ENCODE data around the gene RAET1L. TPM values are rescaled to one million over a fixed set of nuclear protein-coding genes. Genes with fewer than 3 reads are reported as not detected.
"Not testable (repeated sequence)": the region's sequence is repeated elsewhere in the genome, so short reads cannot be mapped to it uniquely, and the experiment has no call there.

The RAET1L gene
- total RNA-seq, 1 donor, result not detected

DNA sequence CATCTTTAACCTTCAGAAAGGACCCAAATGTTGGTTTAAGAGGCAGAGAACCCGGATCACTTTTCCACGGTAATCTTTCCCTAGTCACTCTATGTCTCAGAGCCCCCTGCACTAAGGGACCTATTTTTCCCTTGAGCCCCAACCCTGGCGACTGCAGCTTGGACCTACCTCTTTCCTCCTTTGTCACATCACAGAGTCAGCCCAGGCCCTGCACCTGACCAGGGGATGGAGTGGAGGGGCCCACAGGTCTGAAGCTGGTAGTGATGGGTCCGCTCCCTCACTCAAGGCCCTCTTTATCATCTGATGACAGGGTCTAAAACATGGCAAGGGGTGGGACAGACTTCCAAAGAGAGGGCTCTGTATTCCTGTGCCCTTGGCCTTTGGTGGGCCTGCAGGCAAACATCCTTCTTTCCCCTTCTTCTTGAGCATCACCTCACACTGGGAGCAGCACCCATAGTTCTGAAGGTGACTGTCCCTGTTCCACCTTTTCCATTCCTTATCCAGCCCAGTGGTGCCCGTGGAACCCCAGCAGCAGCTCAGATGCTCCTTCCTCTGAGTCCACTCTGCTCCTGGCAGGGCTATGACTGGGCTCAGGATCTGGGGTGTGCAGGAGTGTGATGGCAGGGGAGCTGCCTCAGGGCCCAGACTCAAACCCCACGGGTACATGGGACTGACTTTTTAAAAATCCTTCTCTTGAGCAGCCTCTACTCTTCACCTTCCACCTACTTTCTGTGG lies 6.3 kb downstream of the RAET1L start:
- no peak for DNase-seq (ENCODE audit: low read depth in 2 of 3, low spot score in 2 of 3)

DNA sequence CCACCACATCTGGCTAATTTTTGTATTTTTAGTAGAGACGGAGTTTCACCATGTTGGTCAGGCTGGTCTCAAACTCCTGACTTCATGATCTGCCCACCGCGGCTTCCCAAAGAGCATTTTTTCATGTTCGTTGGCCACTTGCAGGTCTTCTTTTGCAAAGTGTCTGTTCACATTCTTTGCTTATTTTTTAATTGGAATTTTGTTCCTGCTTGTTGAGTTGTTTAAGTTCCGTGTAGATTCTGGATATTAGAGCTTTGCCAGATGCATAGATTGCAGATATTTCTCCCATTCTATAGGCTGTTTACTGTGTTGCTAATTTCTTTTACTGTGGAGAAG lies 8.2 kb downstream of the RAET1L start:
- DNase-seq (ENCODE audit: low read depth in 2 of 3, low spot score in 2 of 3), result not testable (repeated sequence)

DNA sequence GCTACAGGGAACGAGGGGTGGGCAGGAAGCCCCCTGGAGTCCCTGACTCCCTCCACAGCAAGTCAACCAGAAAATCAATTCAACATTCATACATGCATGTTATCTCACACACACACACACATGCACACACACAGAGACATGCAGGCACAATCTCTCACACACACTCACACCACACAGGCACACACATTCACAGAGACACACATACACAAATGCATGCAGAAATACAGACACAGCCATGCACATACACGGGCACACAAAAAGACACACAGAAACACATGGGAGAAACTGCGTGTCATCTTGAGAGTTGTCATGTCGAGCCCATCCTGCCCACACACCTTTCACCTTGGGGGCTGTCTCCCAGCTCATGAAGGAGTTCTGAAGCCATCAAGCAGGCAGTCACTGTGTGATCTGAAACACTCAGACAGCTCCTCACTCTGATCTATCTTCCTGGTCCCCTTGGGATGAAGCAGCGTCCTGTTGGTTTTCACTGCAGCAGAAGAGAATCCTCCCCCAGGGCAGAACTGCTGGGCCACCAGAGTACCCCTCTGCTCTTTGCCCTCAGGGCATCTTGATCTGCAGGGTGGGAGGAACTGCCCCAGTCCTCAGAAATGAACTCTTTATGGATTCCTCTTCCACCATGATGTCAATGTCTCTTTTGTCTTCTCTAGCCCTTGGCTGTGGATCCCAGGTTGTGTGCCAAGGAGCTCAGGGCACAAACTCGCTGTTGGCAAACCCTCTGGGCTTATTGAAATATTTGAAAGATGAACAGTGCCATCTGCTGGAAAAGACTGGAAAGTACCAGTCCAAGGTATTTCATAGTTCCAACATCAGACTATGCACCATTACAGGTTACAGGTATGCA lies 8.8 kb downstream of the RAET1L start:
- peak; percentile 46 to 86 (median 63) for DNase-seq (ENCODE audit: low read depth in 2 of 3, low spot score in 2 of 3)

DNA sequence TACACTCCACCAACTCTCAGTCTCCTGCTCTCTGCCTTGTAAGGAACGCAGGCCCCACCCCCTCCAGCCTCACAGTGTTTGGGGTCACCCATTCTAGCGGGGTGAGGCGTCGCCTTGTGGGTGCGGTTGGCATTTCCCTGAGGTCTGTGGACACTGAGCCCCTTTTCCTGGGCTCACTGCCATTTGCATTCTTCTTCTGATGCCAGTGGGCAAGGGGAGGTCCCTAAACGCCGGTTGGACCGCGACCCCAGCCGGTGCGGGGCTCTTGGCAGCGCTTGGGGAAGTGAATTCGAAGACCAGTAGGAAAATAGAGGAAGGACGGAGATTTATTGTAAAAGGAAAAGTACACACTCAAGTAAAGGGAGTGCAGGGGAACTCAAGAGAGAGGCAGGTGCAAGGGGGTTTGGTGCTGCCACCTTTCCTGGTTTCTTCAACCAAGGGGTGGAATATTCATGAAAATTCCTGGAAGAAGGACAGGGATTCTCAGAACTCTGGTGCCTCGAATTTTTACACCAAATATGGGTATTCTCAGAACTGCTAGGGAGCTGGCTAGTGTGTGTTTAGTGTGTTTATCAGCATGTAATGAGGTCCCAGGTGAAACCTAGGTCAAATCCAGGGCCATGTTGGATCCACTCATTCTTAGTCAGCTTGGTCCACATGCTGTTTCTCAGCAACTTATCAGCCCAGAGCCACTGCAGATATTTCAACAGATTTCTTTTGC lies 9.9 kb downstream of the RAET1L start:
- DNase-seq (ENCODE audit: low read depth in 2 of 3, low spot score in 2 of 3), result not testable (repeated sequence)

DNA sequence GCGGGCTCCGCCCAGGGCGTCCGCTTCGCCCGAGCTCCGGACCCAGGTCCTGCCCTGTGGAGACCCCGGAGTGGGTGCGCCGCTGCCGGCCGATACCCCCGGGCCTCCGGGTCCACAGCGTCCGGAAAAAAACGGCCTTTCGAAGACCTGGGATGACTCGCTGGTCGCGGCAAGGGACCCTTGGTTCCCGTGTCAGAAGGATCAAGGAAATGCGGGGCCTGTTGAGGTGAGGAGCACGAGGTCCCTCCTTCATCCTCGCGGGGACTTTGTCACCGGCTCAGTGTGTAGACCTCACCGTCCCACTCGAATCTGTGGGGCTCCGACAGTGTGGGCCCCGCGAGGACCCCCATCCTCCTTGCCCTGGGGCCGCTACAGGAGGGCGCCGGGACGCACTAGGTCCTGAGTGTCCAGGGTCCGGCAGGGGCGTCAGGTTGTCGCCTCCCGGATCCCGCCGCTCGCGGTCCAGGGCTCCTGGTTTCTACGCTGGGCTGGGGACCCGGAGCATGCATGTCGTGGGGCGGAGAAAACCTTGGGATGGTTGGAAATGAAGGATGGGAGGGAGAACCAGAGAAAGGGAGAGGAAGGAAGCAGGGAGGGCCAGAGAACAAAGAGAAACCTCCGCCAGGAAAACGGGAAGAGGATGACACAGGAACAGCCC lies 10.6 kb downstream of the RAET1L start:
- DNase-seq (ENCODE audit: low read depth in 2 of 3, low spot score in 2 of 3), result not testable (repeated sequence)

DNA sequence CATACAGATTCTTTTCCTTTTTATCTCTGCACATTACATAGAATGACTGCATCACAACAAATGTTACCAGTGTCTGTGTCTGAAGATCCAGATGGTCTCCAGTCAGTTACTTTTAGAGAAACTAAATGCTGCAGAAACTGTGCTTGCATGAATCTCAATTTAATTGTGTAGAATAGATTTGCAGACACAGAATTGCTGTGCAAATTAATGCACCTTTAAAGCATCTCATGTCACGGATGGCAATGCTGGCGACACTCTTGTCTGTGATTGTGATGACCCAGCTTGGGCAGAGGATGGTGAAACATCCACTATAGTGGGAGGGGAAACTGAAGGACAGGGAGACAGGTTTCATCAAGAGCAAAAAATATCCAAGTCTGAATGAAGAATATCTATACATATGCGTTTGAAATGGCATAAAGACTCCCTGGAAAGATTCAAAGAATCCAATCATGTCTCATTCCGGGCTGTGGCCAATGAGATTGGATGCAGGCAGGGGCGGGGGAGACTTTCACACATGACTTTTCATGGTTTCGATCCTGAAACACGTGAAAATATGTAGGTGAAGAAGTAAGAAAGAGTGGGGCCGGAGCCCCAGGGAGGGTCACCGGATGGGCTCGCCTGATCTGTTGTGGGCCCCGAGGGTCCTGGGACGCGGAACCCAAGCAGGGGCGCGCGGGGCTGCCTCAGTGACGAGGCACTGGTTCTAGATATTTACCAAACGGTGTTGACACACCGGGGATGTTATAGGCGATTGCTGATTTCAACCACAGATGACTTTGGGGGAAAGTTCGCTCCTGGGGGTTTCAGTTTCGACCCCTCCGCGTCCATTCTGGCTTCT lies 11.3 kb downstream of the RAET1L start:
- not testable (repeated sequence) for DNase-seq (ENCODE audit: low read depth in 2 of 3, low spot score in 2 of 3)

DNA sequence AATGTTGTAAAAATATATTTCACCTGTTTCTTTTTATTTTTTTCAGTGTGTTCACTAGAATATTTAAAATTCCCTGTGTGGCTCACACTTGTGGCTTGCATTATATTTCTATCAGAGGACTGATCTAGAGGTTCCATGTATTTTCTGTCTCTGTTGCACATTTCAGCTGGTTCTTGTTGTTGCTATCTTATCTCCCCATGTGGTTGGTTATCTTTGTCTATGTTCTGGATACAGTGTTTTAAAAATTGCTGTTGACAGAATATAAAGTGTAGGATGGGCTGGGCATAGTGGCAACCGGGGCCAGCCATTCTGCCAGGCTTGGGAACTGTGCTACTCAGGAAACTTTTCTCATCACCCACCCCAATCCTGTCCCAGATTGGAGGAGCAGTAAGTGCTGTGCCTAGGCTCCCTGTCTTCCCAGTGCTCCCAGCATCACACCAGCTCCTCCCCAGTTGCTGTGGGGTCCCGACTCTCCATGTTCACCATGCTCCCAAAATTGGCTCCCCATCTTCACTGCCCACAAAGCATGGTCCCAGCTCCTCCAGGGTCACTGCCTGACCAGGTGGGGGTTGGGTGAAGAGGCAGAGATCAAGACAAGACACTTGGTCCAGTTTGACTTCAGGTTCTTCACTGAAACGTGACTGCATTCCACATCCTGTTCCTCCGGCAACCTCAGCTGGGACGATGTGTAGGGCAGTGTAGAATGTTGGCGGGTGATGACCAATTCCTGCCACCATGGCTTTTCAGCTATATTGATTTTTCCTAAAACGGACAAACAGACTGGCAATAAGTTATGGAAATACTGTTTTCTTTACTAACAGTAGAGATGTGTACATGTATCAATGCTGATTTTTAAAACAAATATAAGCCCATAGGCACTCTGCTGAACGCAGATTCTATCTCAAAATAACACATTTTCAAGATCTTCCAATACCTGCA lies 12.2 kb downstream of the RAET1L start:
- not testable (repeated sequence) for DNase-seq (ENCODE audit: low read depth in 2 of 3, low spot score in 2 of 3)

DNA sequence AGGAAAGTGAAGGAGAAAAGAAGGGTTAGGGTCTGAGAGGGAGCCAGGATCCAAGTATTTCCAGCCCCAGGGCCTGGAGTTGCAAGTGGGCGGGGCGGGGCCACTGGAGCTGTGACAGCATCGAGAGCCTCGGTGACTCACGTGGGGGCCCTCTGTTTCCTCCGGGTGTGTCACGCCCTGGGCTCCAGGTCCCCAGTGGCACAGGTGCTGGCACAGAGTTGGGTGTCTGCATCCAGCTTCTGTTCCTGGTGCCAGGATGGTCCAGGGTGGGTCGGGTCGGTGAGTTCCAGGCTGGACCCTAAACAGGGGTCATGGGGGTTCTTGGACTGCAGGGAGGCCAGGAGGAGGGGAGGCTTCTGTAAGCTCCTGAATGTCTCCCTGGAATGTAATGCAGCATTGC lies 16.7 kb downstream of the RAET1L start:
- no peak for DNase-seq (ENCODE audit: low read depth in 2 of 3, low spot score in 2 of 3)

DNA sequence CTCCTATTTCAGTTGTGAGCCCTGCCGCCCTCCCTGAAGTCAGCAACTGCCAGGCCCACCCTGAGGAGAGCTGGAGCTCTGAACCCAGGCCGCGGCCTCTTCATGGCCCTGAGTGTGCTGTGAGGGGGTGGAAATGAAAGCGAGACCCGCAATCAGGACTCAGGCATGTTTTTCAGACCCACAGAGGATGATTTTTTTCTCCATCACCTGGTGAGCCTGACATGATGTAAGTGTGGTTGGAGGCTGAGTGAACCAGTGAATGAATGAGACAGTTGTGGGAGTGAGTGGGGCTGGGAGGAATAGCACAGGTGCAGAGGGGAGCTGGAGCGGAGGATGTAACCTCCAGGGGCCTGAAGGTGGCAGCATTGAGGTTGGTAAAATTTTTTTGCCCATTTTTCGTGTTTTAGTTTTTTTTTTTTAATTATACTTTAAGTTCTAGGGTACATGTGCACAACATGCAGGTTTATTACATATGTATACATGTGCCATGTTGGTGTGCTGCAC lies 18.3 kb downstream of the RAET1L start:
- DNase-seq (ENCODE audit: low read depth in 2 of 3, low spot score in 2 of 3), result peak in 1 of 3 donors; percentile 55

DNA sequence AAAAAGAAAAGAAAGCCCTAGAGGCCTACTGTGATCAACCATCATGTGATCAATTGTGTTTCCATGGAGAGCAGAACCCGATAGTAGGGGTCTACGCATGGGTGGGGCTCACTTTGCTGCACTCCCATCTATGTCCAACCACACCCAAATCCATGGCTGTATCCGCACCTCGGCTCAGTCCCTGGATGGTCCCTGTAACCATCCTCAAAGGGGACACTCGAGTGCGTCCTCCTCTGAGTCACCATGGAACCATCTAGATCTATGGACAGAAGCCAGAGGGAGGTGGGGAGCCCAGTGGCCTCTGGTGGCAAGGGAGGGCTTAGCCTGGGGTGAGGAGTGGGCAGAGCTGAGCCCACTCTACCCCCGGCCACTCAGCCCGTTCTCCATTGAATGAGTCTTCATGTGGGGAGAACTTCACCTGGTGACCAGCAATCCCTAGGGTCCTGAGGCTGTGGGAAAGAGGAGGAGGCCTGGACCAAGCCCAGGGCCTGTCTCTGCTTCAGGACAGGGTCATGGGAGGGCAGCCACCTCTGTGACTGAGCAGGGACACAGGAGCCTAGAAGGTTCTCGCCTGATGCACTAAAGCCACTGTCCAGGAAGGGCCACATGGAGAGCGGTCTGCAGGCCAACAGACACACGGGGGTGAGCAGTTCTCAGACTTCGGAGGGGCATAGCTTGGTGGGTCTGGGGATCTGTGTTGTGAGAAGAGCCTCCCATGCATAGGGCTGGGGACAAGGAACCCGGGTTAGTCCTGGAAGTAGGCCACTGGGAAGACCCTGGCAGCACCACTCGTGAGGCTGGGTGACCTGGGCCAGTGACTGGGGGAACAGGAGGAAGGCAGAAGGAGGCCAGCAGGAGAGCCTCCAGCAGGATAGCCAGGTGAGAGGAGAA lies 19.3 kb downstream of the RAET1L start:
- DNase-seq (ENCODE audit: low read depth in 2 of 3, low spot score in 2 of 3), result no peak

DNA sequence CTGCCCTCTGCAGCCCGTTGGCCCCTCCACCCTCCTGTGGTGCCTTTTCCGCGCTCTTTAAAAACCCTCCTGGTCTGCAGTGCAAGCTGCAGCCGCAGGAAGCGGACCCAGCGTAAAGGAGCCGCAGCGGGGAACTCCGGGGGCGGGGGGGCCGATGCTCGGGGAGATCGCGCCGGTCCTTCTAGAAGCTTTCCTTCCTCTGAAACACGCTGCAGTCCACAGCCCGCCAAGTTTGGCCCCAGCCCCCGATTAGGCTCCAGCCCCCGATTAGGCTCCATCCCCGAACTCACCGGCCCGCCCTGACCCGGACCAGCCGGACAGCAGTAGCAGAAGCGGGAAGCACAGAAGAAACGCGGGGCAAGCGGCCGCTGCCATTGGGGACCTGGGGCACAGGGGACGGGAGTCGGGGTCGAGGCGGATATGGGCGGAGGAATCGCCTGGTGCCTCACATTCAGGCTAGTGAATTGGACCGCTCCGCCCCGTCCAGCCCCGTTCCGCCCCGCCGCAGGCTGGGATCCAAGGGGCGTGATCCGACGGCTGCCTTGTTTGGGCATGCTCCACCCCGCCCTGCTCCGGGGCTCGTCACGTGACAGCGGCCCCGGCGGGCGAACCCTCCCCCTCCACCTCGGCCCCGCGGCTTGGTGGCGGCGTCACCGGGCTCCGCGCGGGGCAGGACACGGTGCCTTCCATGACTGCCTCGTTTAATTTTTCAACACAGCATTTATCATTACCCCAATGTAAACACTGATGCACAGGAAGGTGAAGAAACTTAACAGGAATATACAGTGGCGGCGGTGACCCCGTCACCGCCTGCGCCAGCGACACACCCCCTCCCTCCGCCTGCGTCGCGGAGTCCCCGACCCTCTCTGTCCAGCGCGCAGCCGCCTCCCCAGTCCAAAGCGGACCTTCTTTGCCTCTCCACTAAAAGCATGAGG lies 20.3 kb downstream of the RAET1L start:
- peak; percentile 69 to 91 (median 90) for DNase-seq (ENCODE audit: low read depth in 2 of 3, low spot score in 2 of 3)

DNA sequence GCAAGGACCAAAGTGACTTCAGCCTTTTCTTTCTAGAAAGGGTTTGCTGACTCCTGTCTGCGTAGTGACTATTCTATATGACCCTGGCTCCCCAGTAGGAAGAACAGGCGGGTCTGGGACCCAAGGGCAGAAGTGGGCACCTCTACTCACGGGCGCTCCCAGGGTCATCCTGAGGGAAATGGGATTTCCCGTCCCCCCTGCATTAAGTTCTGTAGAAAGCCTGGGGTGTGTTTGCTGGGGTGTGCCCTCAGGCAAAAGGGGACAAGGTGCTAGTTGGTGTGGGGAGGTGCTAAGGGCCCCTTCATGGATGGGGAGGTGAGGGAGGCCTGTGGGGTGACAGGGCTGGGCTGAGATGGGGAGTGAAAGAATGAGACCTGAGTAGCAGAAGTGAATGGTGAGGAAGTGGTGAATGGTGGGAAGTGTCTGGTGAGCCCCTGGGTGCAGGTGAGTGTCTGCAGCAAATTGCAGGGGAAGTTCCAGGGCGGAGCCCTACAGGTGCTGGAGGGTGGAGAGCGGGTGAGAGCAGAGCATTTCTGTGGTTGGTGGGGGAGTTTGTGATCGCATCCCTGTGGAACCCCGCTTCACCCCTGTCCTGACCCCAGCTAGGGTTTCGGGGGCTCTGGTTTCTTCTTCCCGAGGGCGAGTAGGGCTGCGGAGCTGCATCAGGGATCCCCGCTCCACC lies 21.1 kb downstream of the RAET1L start:
- peak in 1 of 3 donors; percentile 35 for DNase-seq (ENCODE audit: low read depth in 2 of 3, low spot score in 2 of 3)

DNA sequence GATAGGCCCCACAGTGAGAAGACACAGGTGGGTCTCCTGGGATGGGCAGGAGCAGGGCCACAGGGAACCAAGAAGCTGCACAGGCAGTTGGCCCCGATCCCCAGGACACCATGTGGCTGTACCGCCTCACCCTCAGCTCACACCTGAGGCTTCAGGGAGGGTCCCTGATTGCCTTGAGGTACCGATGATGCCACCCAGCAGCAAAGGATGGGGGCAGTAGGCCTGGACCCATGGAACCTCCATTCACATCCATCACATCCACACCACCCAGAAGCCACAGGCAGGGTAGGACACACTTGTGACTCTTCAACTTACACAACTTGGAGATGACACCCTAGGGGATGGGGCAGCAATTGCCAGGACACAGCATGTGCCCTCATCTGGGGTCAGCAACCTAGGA lies 21.7 kb downstream of the RAET1L start:
- DNase-seq (ENCODE audit: low read depth in 2 of 3, low spot score in 2 of 3), result not testable (repeated sequence)

DNA sequence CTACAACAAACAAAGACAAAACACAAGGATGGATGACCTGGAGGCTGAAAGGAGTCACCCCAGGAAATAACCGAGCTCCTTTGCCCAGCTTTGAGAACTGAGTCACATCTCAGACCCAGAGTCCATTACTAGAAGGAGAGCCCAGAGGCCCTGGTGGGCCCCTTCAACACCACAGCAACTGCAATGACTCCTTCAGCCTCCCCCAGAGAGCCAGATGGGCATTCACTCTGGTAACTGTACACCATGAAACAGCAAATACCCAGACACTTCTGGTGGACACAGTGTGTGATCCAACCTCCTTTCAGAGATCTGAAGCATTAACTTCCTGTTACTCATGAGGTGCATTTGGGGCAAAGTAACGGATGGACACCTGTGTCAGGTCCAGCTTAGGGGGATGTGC lies 22.6 kb downstream of the RAET1L start:
- no peak for DNase-seq (ENCODE audit: low read depth in 2 of 3, low spot score in 2 of 3)

DNA sequence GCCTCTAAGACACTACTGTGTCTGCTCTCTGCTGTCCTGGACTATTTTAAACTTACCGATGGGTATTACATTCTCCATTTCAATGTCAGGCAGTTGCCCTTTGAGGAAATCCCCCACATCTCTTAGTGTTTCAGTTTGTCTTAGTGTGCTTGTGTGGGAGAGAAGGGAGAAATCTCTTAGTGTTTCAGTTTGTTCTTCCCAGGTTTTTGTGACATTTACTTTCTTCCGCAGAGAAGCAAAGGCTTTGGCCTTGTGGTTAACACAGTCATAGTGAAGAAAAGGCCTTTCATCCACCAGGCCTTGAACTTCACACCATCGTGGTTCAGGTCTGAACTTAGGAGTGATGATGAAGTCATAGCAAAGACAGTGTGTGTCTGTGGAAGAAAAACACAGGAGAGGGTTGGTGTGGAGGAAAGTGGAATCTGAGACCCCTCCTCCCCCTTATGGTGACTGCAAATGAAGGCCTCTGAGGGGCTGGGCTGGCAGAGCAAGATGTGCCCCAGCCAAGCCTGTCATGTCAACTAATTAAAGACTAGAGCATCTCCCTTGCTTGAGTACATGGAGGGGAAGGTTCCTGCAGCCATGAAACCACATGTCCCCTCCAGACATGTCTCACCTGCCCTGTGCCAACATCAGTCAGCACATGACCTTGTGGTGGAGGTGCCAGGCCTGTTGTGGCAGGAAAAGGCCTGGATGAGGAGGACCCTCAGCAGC lies 23.9 kb downstream of the RAET1L start:
- DNase-seq (ENCODE audit: low read depth in 2 of 3, low spot score in 2 of 3), result no peak

Measured in hematopoietic multipotent progenitor cell (in vitro differentiated cells).